SU-DHL-6 (cell line): Measurements from ENCODE around the gene MFNG.

Source experiments
- H2AFZ ChIP-seq: fragments of 200-600 bp; sonication (generic); 2 replicates; pipeline ENCODE4 v1.6.1; 2014; ENCODE audit warnings: low read depth, mild to moderate bottlenecking, moderate library complexity, mixed read lengths, antibody characterized with exemption, low read length; ENCODE audit not compliant: severe bottlenecking
- H3F3A ChIP-seq: fragments of 200-600 bp; shearing (Covaris generic); 2 replicates; pipeline ENCODE4 v1.6.0; 2016; ENCODE audit warnings: antibody characterized with exemption, mild to moderate bottlenecking; ENCODE audit not compliant: insufficient read depth
- H3K27ac ChIP-seq: fragments of 200-600 bp; sonication (generic); 2 replicates; pipeline ENCODE4 v1.5.1; 2016; ENCODE audit warnings: low read depth, mild to moderate bottlenecking, low read length, moderate library complexity, mixed read lengths
- H3K27me3 ChIP-seq: fragments of 200-600 bp; sonication (generic), shearing (Covaris generic); 2 replicates; pipeline ENCODE4 v1.6.0; 2014; ENCODE audit warnings: mild to moderate bottlenecking, low read length
- H3K36me3 ChIP-seq: fragments of 200-600 bp; sonication (generic); 2 replicates; pipeline ENCODE4 v1.6.1; 2014; ENCODE audit warnings: mild to moderate bottlenecking, low read length, mixed read lengths
- H3K4me2 ChIP-seq: fragments of 300-600, 200-600 bp; shearing (Covaris generic), sonication (generic); 2 replicates; pipeline ENCODE4 v1.6.0; 2014; ENCODE audit warnings: low read length, low read depth, mild to moderate bottlenecking; ENCODE audit not compliant: poor library complexity, severe bottlenecking
- H3K4me3 ChIP-seq: fragments of 200-600 bp; sonication (generic); 2 replicates; pipeline ENCODE4 v1.5.1; 2014; ENCODE audit warnings: antibody characterized with exemption, low read length, mild to moderate bottlenecking, mixed read lengths; ENCODE audit not compliant: insufficient read depth, poor library complexity, severe bottlenecking
- H3K79me2 ChIP-seq: fragments of 200-600 bp; sonication (generic); 2 replicates; pipeline ENCODE4 v1.6.1; 2014; ENCODE audit warnings: mild to moderate bottlenecking, low read length, moderate library complexity; ENCODE audit not compliant: insufficient read depth
- H3K9ac ChIP-seq: fragments of 200-600 bp; sonication (generic); 2 replicates; pipeline ENCODE4 v1.7.0; 2014; ENCODE audit warnings: mild to moderate bottlenecking, low read length
- H3K9me2 ChIP-seq: fragments of 200-600 bp; sonication (generic); replicated peaks from 2 replicates; pipeline ENCODE4 v1.6.1; 2014; ENCODE audit warnings: low read length; ENCODE audit not compliant: insufficient read depth
- H3K9me3 ChIP-seq: fragments of 200-600 bp; sonication (generic); 2 replicates; pipeline ENCODE4 v1.6.1; 2014; ENCODE audit warnings: low read length, mixed read lengths; ENCODE audit not compliant: insufficient read depth
- H4K20me1 ChIP-seq: fragments of 200-600 bp; sonication (generic); 2 replicates; pipeline ENCODE4 v1.6.1; 2014; ENCODE audit warnings: low read depth, mild to moderate bottlenecking, antibody characterized with exemption, low read length, moderate library complexity, mixed read lengths
- EZH2phosphoT487 ChIP-seq: fragments of 200-600 bp; sonication (generic), shearing (Covaris generic); conservative IDR thresholded peaks from 2 replicates; pipeline ENCODE4 v1.6.1; 2018; ENCODE audit warnings: mild to moderate bottlenecking, antibody characterized with exemption, low read length, moderate library complexity, mixed read lengths
- TF ChIP-seq, protein P1 (sequence below): fragments of 200-600 bp; sonication (generic); IDR thresholded peaks from one replicate; pipeline ENCODE4 v1.5.1; 2017; ENCODE audit warnings: antibody characterized with exemption, mild to moderate bottlenecking, low read length, moderate library complexity; ENCODE audit not compliant: insufficient read depth, poor library complexity, severe bottlenecking

The MFNG gene

DNA sequence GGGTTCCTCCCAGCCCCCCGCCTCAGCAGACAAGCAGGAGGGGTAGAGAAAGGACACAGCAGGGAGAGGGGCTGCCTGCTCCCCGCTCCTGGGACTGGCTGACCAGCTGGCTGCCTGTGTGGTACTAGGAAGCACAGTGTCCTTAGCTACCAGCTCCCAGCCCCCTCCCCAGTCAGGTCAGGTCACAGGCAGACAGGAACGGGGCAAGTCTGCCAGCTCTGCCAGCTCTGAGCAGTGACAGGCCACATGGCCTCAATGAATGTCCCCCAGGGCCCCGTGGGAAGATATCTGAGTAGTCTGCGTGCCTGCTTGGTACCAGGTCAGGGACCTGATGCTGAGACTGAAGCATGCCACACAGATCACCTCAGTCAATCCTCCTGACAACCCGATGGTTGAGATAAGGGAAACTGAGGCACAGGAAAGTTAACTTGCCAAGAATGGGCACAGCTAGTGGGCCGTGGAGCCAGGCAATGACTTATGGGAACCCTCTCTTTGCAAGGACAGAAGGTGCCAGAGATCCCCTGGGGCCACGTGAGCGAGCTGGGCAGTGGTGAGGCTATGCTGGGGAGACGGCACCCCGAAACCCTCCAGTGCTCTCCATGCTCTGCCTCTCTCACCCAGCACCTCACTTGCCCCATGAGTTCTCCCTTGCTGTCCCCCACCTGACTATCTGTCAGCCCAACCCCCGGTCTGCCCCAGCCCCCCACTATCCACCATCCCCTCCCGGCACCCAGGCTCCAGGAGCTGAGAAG lies 13.8 kb upstream of the MFNG start:
- no peak overlapping the region for H3K27ac ChIP-seq
- H3K79me2 ChIP-seq = no peaks in the 10 kb centered on the region
- no peaks in the 10 kb centered on the region for H4K20me1 ChIP-seq
- no peak for TF ChIP-seq EZH2phosphoT487
- TF ChIP-seq, protein P1, sequence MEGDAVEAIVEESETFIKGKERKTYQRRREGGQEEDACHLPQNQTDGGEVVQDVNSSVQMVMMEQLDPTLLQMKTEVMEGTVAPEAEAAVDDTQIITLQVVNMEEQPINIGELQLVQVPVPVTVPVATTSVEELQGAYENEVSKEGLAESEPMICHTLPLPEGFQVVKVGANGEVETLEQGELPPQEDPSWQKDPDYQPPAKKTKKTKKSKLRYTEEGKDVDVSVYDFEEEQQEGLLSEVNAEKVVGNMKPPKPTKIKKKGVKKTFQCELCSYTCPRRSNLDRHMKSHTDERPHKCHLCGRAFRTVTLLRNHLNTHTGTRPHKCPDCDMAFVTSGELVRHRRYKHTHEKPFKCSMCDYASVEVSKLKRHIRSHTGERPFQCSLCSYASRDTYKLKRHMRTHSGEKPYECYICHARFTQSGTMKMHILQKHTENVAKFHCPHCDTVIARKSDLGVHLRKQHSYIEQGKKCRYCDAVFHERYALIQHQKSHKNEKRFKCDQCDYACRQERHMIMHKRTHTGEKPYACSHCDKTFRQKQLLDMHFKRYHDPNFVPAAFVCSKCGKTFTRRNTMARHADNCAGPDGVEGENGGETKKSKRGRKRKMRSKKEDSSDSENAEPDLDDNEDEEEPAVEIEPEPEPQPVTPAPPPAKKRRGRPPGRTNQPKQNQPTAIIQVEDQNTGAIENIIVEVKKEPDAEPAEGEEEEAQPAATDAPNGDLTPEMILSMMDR = no peak
- H2AFZ ChIP-seq = no peak overlapping the region
- H3F3A ChIP-seq = no peaks in the 10 kb centered on the region
- H3K9ac ChIP-seq = no peak overlapping the region
- H3K9me2 ChIP-seq = no peaks in the 10 kb centered on the region
- H3K36me3 ChIP-seq = no peaks in the 10 kb centered on the region
- no peak overlapping the region for H3K4me3 ChIP-seq
- no peaks in the 10 kb centered on the region for H3K9me3 ChIP-seq
- no peak overlapping the region for H3K4me2 ChIP-seq
- no peaks in the 10 kb centered on the region for H3K27me3 ChIP-seq

DNA sequence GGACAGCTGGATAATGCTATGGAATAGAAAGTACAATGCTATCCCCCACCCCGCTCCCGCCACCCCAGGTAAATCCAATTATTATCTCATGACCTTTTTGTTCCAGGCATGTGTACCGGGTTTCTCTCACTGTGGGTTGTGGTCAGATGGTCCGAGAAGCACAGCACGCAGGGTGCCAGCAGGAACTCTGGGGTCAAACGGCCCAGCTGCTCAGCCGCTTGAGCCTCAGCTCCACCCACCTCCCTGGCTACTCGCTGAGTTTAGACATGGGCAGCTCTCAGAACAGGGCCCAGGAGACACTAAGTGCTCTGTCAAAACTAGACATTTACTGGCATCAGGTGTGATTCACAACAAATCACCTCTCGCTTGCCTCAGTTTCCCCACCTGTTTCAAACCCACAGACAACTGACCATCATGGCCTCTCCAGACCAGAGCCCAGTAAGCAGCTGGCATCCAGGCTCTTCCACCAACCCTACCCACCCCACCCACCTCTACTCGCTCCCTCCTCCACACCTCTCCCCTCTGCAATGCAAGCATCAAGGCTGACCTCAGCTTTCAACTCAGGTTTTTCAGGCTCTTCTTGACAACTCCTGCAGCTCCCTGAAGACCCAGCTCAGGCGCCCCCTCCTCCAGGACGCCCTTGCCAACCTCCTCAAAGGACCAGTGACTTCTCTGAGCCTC lies 13.0 kb upstream of the MFNG start:
- TF ChIP-seq EZH2phosphoT487 = no peak
- TF ChIP-seq, protein P1 = no peak
- Histone ChIP-seq H3K36me3 (no peaks in the 10 kb centered on the region), H3K9me3 (no peaks in the 10 kb centered on the region), H3K9me2 (no peaks in the 10 kb centered on the region), H4K20me1 (no peaks in the 10 kb centered on the region), H3K27ac (no peak overlapping the region), H3K79me2 (no peaks in the 10 kb centered on the region), H3K4me3 (no peak overlapping the region), H3K9ac (no peak overlapping the region), H3K27me3 (no peaks in the 10 kb centered on the region), H2AFZ (no peak overlapping the region), H3K4me2 (no peak overlapping the region), H3F3A (no peaks in the 10 kb centered on the region)

DNA sequence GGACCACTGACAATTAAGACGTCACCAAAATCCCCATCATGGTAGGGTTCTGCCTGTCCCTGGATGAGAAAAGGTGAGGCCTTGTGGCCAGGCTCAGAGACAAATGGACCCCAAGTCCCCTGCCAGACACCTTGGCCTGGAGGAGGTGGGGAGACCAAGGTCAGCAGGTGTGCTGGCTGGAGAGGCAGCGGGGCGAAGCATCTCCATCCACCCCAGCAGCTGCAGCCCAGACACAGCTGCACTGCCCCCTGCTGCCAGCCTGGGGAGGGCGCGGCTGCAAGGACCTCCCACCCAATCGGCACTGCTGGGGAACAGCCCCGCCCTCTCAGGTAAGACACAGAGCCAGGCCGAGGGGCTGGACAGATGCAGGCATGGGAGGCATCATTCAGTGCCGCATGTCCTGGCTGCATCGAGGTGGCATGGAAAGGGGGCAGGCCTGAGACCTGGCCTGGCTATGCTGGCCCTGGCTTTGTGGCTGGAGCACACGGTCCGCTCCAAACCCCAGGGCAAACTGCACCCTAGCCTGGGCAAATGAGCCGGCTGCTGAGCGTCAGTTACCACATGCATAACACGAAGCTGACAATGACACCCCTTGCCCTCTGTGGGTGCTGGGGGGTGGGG lies 12.2 kb upstream of the MFNG start:
- Histone ChIP-seq H3K4me2 (no peak overlapping the region), H3K27me3 (no peaks in the 10 kb centered on the region), H3K9ac (no peak overlapping the region), H2AFZ (no peak overlapping the region), H3K4me3 (no peak overlapping the region), H4K20me1 (no peaks in the 10 kb centered on the region), H3K79me2 (no peaks in the 10 kb centered on the region), H3K36me3 (no peaks in the 10 kb centered on the region), H3K9me2 (no peaks in the 10 kb centered on the region), H3K27ac (no peak overlapping the region), H3F3A (no peaks in the 10 kb centered on the region), H3K9me3 (no peaks in the 10 kb centered on the region)
- TF ChIP-seq, protein P1 = peak; percentile 82
- TF ChIP-seq EZH2phosphoT487 = no peak
